ENCODE measurements around the gene PAXX. TPM values are rescaled to one million over a fixed set of nuclear protein-coding genes. Genes with fewer than 3 reads are reported as not detected.

PAXX gene
- total RNA-seq, 1 donor from 2014 or later, result 10.0 TPM

DNA sequence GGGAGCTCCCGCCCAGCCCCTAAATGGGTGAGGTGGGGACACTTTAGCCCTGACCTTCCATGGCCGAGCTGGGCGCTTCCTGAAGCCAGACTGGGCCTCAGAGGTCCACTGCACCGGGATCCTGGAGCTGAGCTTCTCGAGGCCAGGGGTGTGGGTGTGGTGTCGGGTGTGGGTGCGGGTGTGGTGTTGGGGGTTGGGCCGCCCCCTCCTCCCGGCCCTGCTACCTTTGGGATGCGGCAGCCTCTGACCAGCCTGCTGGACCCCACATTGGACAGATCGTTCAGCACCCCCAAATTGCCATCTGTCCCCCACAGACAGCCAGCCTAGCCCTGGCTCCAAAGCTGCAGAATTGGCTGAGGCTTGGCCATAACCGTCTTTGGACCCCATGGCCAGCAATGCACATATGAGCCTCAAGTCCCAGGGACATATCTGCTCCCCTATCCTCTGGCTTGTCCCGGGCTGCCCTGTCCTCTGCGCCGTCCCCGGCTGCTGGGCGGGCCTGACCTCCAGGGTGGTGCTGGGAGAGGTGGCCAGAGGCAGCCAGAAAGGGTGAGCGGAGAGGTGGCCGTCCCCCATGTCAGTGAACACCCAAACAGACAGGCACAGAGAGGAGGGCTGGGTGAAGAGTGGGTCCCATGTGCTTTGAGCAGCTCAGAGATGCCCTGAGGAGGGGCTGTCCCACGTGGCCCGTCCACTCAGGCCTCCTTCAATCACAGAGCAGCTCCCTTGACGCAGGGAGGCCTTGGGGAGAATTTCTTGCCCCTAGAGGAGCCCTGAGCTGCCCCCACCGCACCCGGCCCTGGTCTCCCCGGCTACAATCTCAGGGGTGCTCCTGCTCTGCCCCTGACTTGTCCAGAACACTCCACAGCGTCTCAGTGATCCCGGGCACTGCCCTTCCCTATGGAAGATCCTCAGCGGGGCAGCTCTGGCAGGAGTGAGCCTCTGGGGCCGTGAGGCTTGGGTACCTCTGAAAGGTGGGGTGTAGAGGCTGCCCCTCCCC is 18.3 kb upstream of the PAXX start:
- FAIRE-seq (no peak), DNase-seq (ENCODE audit: low read depth) (no peak)
- Histone ChIP-seq H3K27me3 (ENCODE audit: control insufficient read depth, insufficient read depth, low read length) (no peaks in the 10 kb centered on the region), H3K36me3 (ENCODE audit: control insufficient read depth, insufficient read depth, low read length) (no peaks in the 10 kb centered on the region), H3K4me3 (ENCODE audit: low read depth, low read length) (no peak overlapping the region)
- TF ChIP-seq, protein P1, sequence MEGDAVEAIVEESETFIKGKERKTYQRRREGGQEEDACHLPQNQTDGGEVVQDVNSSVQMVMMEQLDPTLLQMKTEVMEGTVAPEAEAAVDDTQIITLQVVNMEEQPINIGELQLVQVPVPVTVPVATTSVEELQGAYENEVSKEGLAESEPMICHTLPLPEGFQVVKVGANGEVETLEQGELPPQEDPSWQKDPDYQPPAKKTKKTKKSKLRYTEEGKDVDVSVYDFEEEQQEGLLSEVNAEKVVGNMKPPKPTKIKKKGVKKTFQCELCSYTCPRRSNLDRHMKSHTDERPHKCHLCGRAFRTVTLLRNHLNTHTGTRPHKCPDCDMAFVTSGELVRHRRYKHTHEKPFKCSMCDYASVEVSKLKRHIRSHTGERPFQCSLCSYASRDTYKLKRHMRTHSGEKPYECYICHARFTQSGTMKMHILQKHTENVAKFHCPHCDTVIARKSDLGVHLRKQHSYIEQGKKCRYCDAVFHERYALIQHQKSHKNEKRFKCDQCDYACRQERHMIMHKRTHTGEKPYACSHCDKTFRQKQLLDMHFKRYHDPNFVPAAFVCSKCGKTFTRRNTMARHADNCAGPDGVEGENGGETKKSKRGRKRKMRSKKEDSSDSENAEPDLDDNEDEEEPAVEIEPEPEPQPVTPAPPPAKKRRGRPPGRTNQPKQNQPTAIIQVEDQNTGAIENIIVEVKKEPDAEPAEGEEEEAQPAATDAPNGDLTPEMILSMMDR (IDR thresholded peaks at IDR 0.05; ENCODE audit: insufficient read depth, low read length, severe bottlenecking), result no peak

DNA sequence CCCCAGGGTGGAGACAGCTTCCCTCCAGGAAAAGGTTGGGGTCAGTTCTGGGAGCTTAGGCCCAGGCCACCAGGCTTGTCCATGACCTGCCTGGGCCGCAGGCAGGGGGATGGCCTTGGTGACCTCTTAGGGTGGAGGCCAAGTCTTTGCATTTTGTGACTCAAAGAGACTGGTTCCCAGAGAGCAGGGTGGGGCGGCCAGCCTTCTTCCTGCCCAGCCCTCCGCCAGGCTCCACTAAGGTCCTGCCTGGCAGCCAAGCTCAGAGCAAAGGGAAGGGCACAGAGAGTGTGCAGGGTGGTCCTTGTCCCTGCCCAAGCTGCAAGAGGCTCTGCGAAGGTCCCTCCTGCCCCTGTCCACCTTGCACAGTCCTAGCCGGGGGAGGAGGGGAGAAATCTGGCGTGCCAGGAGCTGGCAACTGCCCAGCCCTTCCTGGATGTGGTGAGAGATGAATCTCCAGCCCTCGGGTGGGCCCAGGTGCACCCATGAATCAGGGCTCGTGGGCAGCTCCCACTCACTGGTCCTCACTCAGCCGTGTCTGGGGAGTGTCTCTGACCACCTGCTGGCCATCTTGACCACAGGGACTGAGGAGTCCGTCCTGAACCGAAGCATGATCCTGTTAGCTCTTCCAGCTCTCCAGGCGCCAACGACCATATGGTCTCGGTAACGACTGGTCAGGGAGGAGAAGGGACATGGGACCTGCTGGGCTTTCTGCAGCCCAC is 17.2 kb upstream of the PAXX start:
- peak; percentile 55 for FAIRE-seq
- Histone ChIP-seq H3K36me3 (ENCODE audit: control insufficient read depth, insufficient read depth, low read length) (no peaks in the 10 kb centered on the region), H3K27me3 (ENCODE audit: control insufficient read depth, insufficient read depth, low read length) (no peaks in the 10 kb centered on the region), H3K4me3 (ENCODE audit: low read depth, low read length) (no peak overlapping the region)
- TF ChIP-seq, protein P1 (IDR thresholded peaks at IDR 0.05; ENCODE audit: insufficient read depth, low read length, severe bottlenecking), result no peak
- DNase-seq (ENCODE audit: low read depth), result peak; percentile 15

DNA sequence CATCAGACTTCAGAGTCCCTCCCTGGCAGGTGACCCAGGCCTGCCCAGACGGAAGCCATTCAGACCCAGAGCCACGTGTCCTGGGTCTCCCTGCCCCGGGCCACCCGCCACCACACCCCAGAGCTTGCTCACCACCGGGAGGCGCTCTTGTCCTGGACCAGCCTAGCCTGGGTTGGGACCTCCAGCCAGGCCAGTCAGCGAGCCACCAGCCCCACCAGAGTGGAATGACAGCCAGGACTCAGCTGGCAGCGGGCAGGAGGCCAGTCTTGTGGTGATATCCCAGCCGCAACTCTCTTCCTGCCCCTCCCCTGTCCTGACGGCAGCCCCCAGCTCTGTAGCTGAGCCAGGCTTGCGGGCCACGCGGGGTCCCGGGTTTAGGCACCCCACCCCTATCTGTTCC is 16.6 kb upstream of the PAXX start:
- no peak for DNase-seq (ENCODE audit: low read depth)
- TF ChIP-seq, protein P1 (IDR thresholded peaks at IDR 0.05; ENCODE audit: insufficient read depth, low read length, severe bottlenecking), result no peak
- no peaks in the 10 kb centered on the region for H3K36me3 ChIP-seq (ENCODE audit: control insufficient read depth, insufficient read depth, low read length)
- H3K4me3 ChIP-seq (ENCODE audit: low read depth, low read length), result no peak overlapping the region
- FAIRE-seq, result no peak
- no peaks in the 10 kb centered on the region for H3K27me3 ChIP-seq (ENCODE audit: control insufficient read depth, insufficient read depth, low read length)

DNA sequence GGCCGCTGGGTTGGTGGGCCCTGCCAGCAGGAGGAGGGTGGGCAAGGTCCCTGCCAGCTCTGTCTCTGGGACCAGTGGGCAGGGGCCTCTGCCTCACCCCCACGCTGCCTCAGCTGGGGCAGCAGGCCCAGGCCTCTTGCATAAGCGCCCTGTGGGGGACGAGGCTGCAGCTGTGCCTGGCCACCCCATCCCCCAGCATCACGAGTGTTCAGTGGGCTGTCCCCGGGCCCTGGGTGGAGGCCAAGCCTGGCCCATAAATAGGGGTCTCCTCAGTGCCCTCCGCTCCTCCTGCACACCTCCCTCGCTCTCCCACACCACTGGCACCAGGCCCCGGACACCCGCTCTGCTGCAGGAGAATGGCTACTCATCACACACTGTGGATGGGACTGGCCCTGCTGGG is 15.0 kb upstream of the PAXX start, which contains the start of gene PTGDS:
Gene PTGDS, plus strand, starts transcription at position 282 of the 400 bp plus-strand sequence. Its CDS starts 75 bp downstream, at position 357.
- no peaks in the 10 kb centered on the region for H3K27me3 ChIP-seq (ENCODE audit: control insufficient read depth, insufficient read depth, low read length)
- H3K36me3 ChIP-seq (ENCODE audit: control insufficient read depth, insufficient read depth, low read length), result no peaks in the 10 kb centered on the region
- peak within 1 kb of the TSS; percentile 49 for H3K4me3 ChIP-seq (ENCODE audit: low read depth, low read length)
- FAIRE-seq, result no peak
- DNase-seq (ENCODE audit: low read depth), result no peak
- TF ChIP-seq, protein P1 (IDR thresholded peaks at IDR 0.05; ENCODE audit: insufficient read depth, low read length, severe bottlenecking), result no peak

DNA sequence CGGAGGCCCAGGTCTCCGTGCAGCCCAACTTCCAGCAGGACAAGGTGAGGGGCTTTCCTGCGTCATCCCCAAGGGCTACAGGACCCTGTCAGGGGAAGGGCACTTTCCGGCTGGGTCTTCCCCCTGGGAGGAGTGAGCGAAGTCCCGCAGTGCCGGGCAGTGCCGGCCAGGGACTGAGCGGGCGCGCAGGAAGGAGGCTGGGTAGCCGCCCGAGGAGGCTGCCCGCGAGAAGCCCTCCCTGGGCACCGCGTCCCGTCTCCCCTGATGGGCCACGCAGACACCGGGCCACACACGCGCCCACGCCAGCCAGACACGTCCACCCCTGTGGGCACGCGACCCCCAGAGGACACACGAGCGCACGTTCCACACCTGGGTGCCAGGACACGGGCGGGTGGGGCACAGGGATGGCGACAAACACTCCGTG is 14.6 kb upstream of the PAXX start:
- FAIRE-seq, result no peak
- Histone ChIP-seq H3K36me3 (ENCODE audit: control insufficient read depth, insufficient read depth, low read length) (no peaks in the 10 kb centered on the region), H3K27me3 (ENCODE audit: control insufficient read depth, insufficient read depth, low read length) (no peaks in the 10 kb centered on the region), H3K4me3 (ENCODE audit: low read depth, low read length) (peak overlapping the region; percentile 49)
- TF ChIP-seq, protein P1 (IDR thresholded peaks at IDR 0.05; ENCODE audit: insufficient read depth, low read length, severe bottlenecking), result no peak
- DNase-seq (ENCODE audit: low read depth), result no peak

Measured in bronchial epithelial cell (primary cell).